ENCODE results near the gene LMNTD2.

Gene LMNTD2

GRCh38 chr11:560305-561147 is at the start of gene LMNTD2, which contains the start of gene RASSF7:
Gene LMNTD2, minus strand, starts transcription at chr11:560738. Its CDS starts 22 bp downstream, at chr11:560716.
Gene RASSF7, plus strand, starts transcription at chr11:560970. Its CDS starts 799 bp downstream, at chr11:561769.
- peak within 1 kb of the TSS; percentile 60 for H3K4me3 ChIP-seq (ENCODE audit: low read depth, low read length)
- peak; percentile 24 for DNase-seq (ENCODE audit: low read depth)

GRCh38 chr11:609341-609811 is 48.8 kb upstream of the LMNTD2 start:
- DNase-seq (ENCODE audit: low read depth), result no peak
- H3K4me3 ChIP-seq (ENCODE audit: low read depth, low read length), result no peak overlapping the region

- no peak overlapping the region for H3K4me3 ChIP-seq (ENCODE audit: low read depth, low read length)
- no peak for DNase-seq (ENCODE audit: low read depth)
Observed at GRCh38 chr11:608791-609251, 48.3 kb upstream of the LMNTD2 start.

- no peak overlapping the region for H3K4me3 ChIP-seq (ENCODE audit: low read depth, low read length)
- DNase-seq (ENCODE audit: low read depth), result no peak
Observed at GRCh38 chr11:607971-608659, 47.6 kb upstream of the LMNTD2 start.

- DNase-seq (ENCODE audit: low read depth), result no peak
- no peak overlapping the region for H3K4me3 ChIP-seq (ENCODE audit: low read depth, low read length)
Observed at GRCh38 chr11:607020-607780, 46.7 kb upstream of the LMNTD2 start.

GRCh38 chr11:606245-606644 is 45.7 kb upstream of the LMNTD2 start:
- H3K4me3 ChIP-seq (ENCODE audit: low read depth, low read length), result no peak overlapping the region

GRCh38 chr11:605286-606129 is 45.0 kb upstream of the LMNTD2 start:
- H3K4me3 ChIP-seq (ENCODE audit: low read depth, low read length), result no peak overlapping the region
- no peak for DNase-seq (ENCODE audit: low read depth)

More at GRCh38 chr11:606245-606644, 45.7 kb upstream of the LMNTD2 start:
- no peak for DNase-seq (ENCODE audit: low read depth)

GRCh38 chr11:603154-603553 is 42.6 kb upstream of the LMNTD2 start:
- no peak for DNase-seq (ENCODE audit: low read depth)
- no peak overlapping the region for H3K4me3 ChIP-seq (ENCODE audit: low read depth, low read length)

GRCh38 chr11:601573-602245 is 41.2 kb upstream of the LMNTD2 start:
- H3K4me3 ChIP-seq (ENCODE audit: low read depth, low read length), result no peak overlapping the region
- no peak for DNase-seq (ENCODE audit: low read depth)

- no peak for DNase-seq (ENCODE audit: low read depth)
- no peak overlapping the region for H3K4me3 ChIP-seq (ENCODE audit: low read depth, low read length)
Observed at GRCh38 chr11:598005-598680, 37.6 kb upstream of the LMNTD2 start.

- DNase-seq (ENCODE audit: low read depth), result no peak
- H3K4me3 ChIP-seq (ENCODE audit: low read depth, low read length), result no peak overlapping the region
Observed at GRCh38 chr11:597166-597725, 36.7 kb upstream of the LMNTD2 start.

GRCh38 chr11:596374-596773 is 35.8 kb upstream of the LMNTD2 start:
- no peak for DNase-seq (ENCODE audit: low read depth)
- H3K4me3 ChIP-seq (ENCODE audit: low read depth, low read length), result no peak overlapping the region

- no peak for DNase-seq (ENCODE audit: low read depth)
- no peak overlapping the region for H3K4me3 ChIP-seq (ENCODE audit: low read depth, low read length)
Observed at GRCh38 chr11:595400-595799, 34.9 kb upstream of the LMNTD2 start.

- H3K4me3 ChIP-seq (ENCODE audit: low read depth, low read length), result no peak overlapping the region
- DNase-seq (ENCODE audit: low read depth), result no peak
Observed at GRCh38 chr11:593347-593746, 32.8 kb upstream of the LMNTD2 start.

GRCh38 chr11:592918-593317 is 32.4 kb upstream of the LMNTD2 start:
- H3K4me3 ChIP-seq (ENCODE audit: low read depth, low read length), result no peak overlapping the region
- DNase-seq (ENCODE audit: low read depth), result no peak

GRCh38 chr11:592501-592900 is 32.0 kb upstream of the LMNTD2 start:
- H3K4me3 ChIP-seq (ENCODE audit: low read depth, low read length), result no peak overlapping the region
- DNase-seq (ENCODE audit: low read depth), result no peak

- DNase-seq (ENCODE audit: low read depth), result no peak
Observed at GRCh38 chr11:590997-591396, 30.5 kb upstream of the LMNTD2 start.

GRCh38 chr11:589798-590197 is 29.3 kb upstream of the LMNTD2 start:
- no peak for DNase-seq (ENCODE audit: low read depth)
- H3K4me3 ChIP-seq (ENCODE audit: low read depth, low read length), result no peak overlapping the region

More at GRCh38 chr11:590997-591396, 30.5 kb upstream of the LMNTD2 start:
- no peak overlapping the region for H3K4me3 ChIP-seq (ENCODE audit: low read depth, low read length)
